Progenitor cell of endocrine pancreas (in vitro differentiated cells): ENCODE data around the gene RXRA. TPM values are rescaled to one million over a fixed set of nuclear protein-coding genes. Genes with fewer than 3 reads are reported as not detected.

Experiments used
- DNase-seq: peaks from one replicate; pipeline ENCODE4 v3.0.0; 2021; ENCODE audit warnings: low spot score; ENCODE audit not compliant: unreplicated experiment
- H3K27ac Mint-ChIP-seq: 2 replicates; pipeline ENCODE4 v1.8.0; 2021; ENCODE audit warnings: mild to moderate bottlenecking, moderate library complexity, mixed read lengths
- H3K27me3 Mint-ChIP-seq: 2 replicates; pipeline ENCODE4 v1.8.0; 2021; ENCODE audit warnings: mixed read lengths
- H3K36me3 Mint-ChIP-seq: 2 replicates; pipeline ENCODE4 v1.8.0; 2022; ENCODE audit warnings: mixed read lengths; ENCODE audit not compliant: insufficient read depth
- H3K4me1 Mint-ChIP-seq: 2 replicates; pipeline ENCODE4 v1.8.0; 2021; ENCODE audit warnings: low read depth, mixed read lengths
- H3K4me3 Mint-ChIP-seq: 2 replicates; pipeline ENCODE4 v1.8.0; 2021; ENCODE audit warnings: low read depth, mild to moderate bottlenecking, moderate library complexity, mixed read lengths
- H3K9me3 Mint-ChIP-seq: 2 replicates; pipeline ENCODE4 v1.8.0; 2021; ENCODE audit warnings: low read depth, mixed read lengths
- total RNA-seq: library from RNA; stranded (reverse); gene quantifications from 2 replicates; pipeline ENCODE4 v1.2.1, GENCODE V29; 2021
- TF ChIP-seq, protein P1 (sequence below): fragments of 200-600 bp; sonication (generic); IDR thresholded peaks from one replicate; pipeline ENCODE4 v1.5.0; 2021; ENCODE audit warnings: antibody characterized with exemption, mild to moderate bottlenecking; ENCODE audit not compliant: unreplicated experiment

The RXRA gene
- total RNA-seq, 1 donor from 2014 or later: 64.8 TPM

DNA sequence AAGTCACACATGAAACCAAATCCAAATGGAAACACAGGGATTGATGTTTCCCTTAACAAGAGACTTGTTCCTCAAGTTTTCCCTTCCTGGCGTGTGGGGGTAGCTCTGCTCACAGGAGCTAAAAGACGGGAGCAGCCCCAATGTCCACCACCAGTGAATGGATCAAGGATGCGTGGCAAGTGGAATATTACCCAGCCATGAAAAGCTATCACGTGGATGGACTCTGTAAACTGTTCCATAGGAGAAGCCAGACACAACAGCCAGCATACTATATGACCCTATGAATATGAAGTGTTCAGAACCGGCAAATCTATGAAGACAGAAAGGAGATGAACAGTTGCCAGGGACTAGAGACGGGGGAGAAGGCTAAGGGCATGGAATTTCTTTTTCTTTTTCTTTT lies 28.3 kb upstream of the RXRA start:
- TF ChIP-seq, protein P1, sequence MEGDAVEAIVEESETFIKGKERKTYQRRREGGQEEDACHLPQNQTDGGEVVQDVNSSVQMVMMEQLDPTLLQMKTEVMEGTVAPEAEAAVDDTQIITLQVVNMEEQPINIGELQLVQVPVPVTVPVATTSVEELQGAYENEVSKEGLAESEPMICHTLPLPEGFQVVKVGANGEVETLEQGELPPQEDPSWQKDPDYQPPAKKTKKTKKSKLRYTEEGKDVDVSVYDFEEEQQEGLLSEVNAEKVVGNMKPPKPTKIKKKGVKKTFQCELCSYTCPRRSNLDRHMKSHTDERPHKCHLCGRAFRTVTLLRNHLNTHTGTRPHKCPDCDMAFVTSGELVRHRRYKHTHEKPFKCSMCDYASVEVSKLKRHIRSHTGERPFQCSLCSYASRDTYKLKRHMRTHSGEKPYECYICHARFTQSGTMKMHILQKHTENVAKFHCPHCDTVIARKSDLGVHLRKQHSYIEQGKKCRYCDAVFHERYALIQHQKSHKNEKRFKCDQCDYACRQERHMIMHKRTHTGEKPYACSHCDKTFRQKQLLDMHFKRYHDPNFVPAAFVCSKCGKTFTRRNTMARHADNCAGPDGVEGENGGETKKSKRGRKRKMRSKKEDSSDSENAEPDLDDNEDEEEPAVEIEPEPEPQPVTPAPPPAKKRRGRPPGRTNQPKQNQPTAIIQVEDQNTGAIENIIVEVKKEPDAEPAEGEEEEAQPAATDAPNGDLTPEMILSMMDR: no peak
- H3K27me3 Mint-ChIP-seq: peaks cover 26% of the 10 kb centered on the region
- H3K27ac Mint-ChIP-seq: no peak overlapping the region
- H3K4me3 Mint-ChIP-seq: no peak overlapping the region
- H3K9me3 Mint-ChIP-seq: no peaks in the 10 kb centered on the region
- DNase-seq: no peak
- no peaks in the 10 kb centered on the region for H3K36me3 Mint-ChIP-seq
- H3K4me1 Mint-ChIP-seq: peaks cover 3% of the 10 kb centered on the region

DNA sequence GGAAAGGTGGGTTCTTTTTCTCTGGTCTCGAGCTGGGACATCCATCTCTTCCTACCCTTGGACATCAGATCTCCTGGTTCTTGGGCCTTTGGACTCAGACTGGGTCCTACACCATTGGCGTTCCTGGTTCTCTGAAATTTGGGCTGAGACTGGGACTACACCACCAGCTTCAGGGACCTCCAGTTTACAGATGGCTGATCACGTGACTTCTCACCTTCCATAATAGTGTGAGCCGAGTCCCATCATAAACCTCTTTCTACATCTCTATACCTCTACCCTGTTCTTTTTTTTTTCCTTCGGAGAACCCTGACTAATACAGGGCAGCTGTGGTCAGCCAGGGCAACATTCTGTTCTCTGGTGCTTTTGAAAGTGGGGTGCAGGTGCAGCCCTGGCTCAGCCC lies 27.2 kb upstream of the RXRA start:
- no peak for DNase-seq
- Mint-ChIP-seq H3K27me3 (peaks cover 26% of the 10 kb centered on the region), H3K9me3 (no peaks in the 10 kb centered on the region), H3K27ac (no peak overlapping the region), H3K4me1 (peaks cover 3% of the 10 kb centered on the region), H3K4me3 (no peak overlapping the region), H3K36me3 (no peaks in the 10 kb centered on the region)
- TF ChIP-seq, protein P1: no peak

DNA sequence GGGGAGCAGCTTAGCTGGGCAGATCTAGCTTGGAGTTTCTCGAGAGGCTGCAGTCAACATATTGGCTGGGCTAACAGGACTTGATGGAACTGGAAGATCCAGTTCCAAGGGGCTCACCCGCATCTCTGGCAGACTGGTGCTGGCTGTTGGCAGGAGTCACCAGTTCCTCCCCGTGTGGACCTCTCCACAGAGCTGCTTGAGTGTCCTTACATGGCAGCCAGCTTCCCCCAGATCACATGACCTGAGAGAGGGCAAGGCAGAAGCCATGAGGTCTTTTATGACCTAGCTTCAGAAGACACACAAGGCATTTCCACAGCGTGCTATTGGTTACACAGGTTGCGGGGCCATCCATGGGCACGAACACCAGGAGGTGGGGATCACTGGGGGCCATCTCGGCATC lies 26.4 kb upstream of the RXRA start:
- Mint-ChIP-seq H3K27me3 (peaks cover 30% of the 10 kb centered on the region), H3K4me3 (no peak overlapping the region), H3K27ac (no peak overlapping the region)

DNA sequence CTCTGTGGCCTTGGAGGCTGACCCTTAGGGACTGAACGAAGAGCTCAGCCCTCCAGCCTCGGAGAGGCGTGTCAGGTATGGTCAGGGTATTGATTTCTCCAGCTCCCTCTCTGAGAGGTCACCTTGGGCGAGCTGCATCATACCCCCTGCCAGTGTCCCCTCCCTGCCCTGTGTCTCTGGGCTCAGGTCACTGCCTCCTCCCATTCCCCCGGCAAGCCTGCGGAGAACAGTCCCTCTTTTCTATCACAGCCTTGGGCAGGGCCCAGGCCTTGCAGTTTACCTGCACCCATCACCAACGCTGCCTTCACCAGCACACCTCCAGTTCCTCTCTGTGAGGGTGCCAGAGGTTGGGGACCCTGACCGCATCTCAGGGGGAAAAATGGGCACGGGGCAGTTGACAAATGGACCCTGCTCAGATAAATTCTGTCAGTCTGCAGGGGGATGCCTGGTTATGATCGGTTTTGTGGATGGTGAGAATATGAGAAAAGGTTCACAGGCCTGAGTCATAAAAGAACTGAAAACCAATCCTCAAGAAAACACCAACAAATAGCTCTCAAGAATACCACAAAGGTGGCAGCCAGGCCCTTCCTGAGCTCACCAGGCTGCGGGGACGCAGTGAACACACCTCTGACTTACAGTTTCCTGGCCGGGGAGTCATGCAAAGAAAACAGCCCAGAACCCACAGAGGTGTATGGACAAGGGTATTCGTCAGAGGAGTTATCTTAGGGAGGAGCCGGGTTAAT lies 24.7 kb upstream of the RXRA start:
- peaks cover 19% of the 10 kb centered on the region for H3K27me3 Mint-ChIP-seq
- peaks cover 3% of the 10 kb centered on the region for H3K4me1 Mint-ChIP-seq
- no peaks in the 10 kb centered on the region for H3K36me3 Mint-ChIP-seq
- H3K27ac Mint-ChIP-seq: no peak overlapping the region
- TF ChIP-seq, protein P1: no peak
- H3K9me3 Mint-ChIP-seq: no peaks in the 10 kb centered on the region
- H3K4me3 Mint-ChIP-seq: no peak overlapping the region
- DNase-seq: no peak

More for the DNA sequence above, 26.4 kb upstream of the RXRA start:
- TF ChIP-seq, protein P1: no peak
- Mint-ChIP-seq H3K4me1 (peaks cover 3% of the 10 kb centered on the region), H3K36me3 (no peaks in the 10 kb centered on the region), H3K9me3 (no peaks in the 10 kb centered on the region)
- DNase-seq: no peak

DNA sequence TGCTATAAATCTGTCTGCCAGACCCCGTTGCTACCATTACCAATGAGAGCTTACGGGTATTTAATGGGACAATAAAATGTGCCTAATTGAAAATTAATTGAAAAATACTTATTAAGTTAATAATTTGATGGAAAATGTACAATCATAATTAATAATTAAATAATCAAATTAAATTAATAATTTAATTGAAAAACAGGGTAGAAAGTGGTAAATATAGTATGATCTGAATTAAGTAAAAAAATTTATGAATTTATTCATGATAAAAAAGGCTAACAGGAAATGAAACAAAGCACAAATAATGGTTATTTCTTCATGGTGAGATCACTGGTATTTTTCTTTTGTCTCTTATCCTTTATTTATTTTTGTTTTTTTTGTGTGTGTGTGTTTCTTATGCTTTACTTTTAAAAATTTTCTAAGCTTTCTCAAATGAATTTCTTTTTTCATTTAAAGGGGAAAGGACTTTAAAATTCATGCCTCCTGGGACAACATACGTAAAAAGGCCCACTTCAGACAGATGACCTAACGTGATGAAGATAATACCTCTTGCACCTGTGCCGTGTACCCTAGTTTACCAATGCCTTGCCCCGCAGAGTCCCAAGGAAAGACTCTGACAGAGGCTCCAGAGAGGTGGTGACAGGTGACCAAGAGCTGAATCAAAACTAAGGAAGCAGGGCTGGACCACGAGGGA lies 24.0 kb upstream of the RXRA start:
- no peak for DNase-seq
- H3K36me3 Mint-ChIP-seq: no peaks in the 10 kb centered on the region
- H3K9me3 Mint-ChIP-seq: no peaks in the 10 kb centered on the region
- TF ChIP-seq, protein P1: no peak
- no peak overlapping the region for H3K27ac Mint-ChIP-seq
- H3K27me3 Mint-ChIP-seq: peaks cover 22% of the 10 kb centered on the region
- H3K4me1 Mint-ChIP-seq: peaks cover 3% of the 10 kb centered on the region
- no peak overlapping the region for H3K4me3 Mint-ChIP-seq
